ENCODE measurements around the gene HOXC13. TPM values are rescaled to one million over a fixed set of nuclear protein-coding genes. Genes with fewer than 3 reads are reported as not detected.

HOXC13 gene
- not detected for total RNA-seq
- polyA plus RNA-seq (2013, experiment 1 of 2): 0.07 TPM
- not detected for polyA plus RNA-seq (2013, experiment 2 of 2)
- long read RNA-seq, experiment 1: 0 reads
- long read RNA-seq, experiment 2: 0 reads
- long read RNA-seq, experiment 3: 0 reads
- long read RNA-seq, experiment 4: 0 reads

GRCh38 chr12:53938326-53939140 lies at the start of gene HOXC13:
Gene HOXC13, plus strand, starts transcription at chr12:53938831. Its CDS starts 76 bp downstream, at chr12:53938907.
- WGBS, 2 experiments (ENCODE audit: insufficient coverage in 1 of 2, insufficient read length in 1 of 2): 10 to 11% methylated on average over 16 to 56 of the region's 56 CpGs
- H3K4me3 Mint-ChIP-seq: no peak within 1 kb of the TSS
- peaks cover 100% of the 10 kb centered on the region for H3K27me3 ChIP-seq (ENCODE audit: control insufficient read depth, insufficient read depth, low read length, poor library complexity, severe bottlenecking)
- H3K27ac Mint-ChIP-seq: no peak within 1 kb of the TSS
- H3K4me1 Mint-ChIP-seq: peaks cover 5% of the 10 kb centered on the region
- no peak within 1 kb of the TSS for H3K9ac ChIP-seq (ENCODE audit: extremely low read depth, low read length, poor library complexity, severe bottlenecking)
- no peak for TF ChIP-seq CTCF (conservative IDR thresholded peaks at IDR 0.05)
- H3K36me3 Mint-ChIP-seq (ENCODE audit: low read depth): no peaks in the 10 kb centered on the region
- no peak within 1 kb of the TSS for H3K27ac ChIP-seq (ENCODE audit: low read depth, low read length)
- no peaks in the 10 kb centered on the region for H3K4me1 ChIP-seq (ENCODE audit: control insufficient read depth, insufficient read depth, low read length)
- no peaks in the 10 kb centered on the region for H3K36me3 ChIP-seq (ENCODE audit: control insufficient read depth, insufficient read depth, low read length)
- peaks cover 98% of the 10 kb centered on the region for H3K27me3 Mint-ChIP-seq (ENCODE audit: insufficient read depth)
- no peak within 1 kb of the TSS for H3K4me3 ChIP-seq (ENCODE audit: low read length)
- H3K9me3 ChIP-seq (ENCODE audit: control insufficient read depth, low read length): peaks cover 9% of the 10 kb centered on the region
- DNase-seq: peak; percentile 99
- H3K9me3 Mint-ChIP-seq: peaks cover 12% of the 10 kb centered on the region

- H3K36me3 ChIP-seq (ENCODE audit: control insufficient read depth, insufficient read depth, low read length): no peaks in the 10 kb centered on the region
- DNase-seq: no peak
- H3K4me1 Mint-ChIP-seq: no peaks in the 10 kb centered on the region
- TF ChIP-seq CTCF (conservative IDR thresholded peaks at IDR 0.05): no peak
- no peak overlapping the region for H3K4me3 Mint-ChIP-seq
- no peak overlapping the region for H3K4me3 ChIP-seq (ENCODE audit: low read length)
- no peak overlapping the region for H3K27ac ChIP-seq (ENCODE audit: low read depth, low read length)
- H3K27me3 ChIP-seq (ENCODE audit: control insufficient read depth, insufficient read depth, low read length, poor library complexity, severe bottlenecking): peaks cover 80% of the 10 kb centered on the region
- H3K9ac ChIP-seq (ENCODE audit: extremely low read depth, low read length, poor library complexity, severe bottlenecking): no peak overlapping the region
- H3K27me3 Mint-ChIP-seq (ENCODE audit: insufficient read depth): peaks cover 68% of the 10 kb centered on the region
- 90% methylated on average over 2 to 3 of the region's 3 CpGs for WGBS, 2 experiments (ENCODE audit: insufficient coverage in 1 of 2, insufficient read length in 1 of 2)
- H3K9me3 Mint-ChIP-seq: no peaks in the 10 kb centered on the region
- H3K27ac Mint-ChIP-seq: no peak overlapping the region
- H3K9me3 ChIP-seq (ENCODE audit: control insufficient read depth, low read length): no peaks in the 10 kb centered on the region
- no peaks in the 10 kb centered on the region for H3K36me3 Mint-ChIP-seq (ENCODE audit: low read depth)
- H3K4me1 ChIP-seq (ENCODE audit: control insufficient read depth, insufficient read depth, low read length): no peaks in the 10 kb centered on the region
Measured at GRCh38 chr12:53890081-53890480, 48.5 kb upstream of the HOXC13 start.

GRCh38 chr12:53892762-53893395 lies 45.8 kb upstream of the HOXC13 start:
- H3K9me3 Mint-ChIP-seq: no peaks in the 10 kb centered on the region
- no peak for DNase-seq
- no peak overlapping the region for H3K27ac ChIP-seq (ENCODE audit: low read depth, low read length)
- H3K36me3 Mint-ChIP-seq (ENCODE audit: low read depth): no peaks in the 10 kb centered on the region
- H3K9ac ChIP-seq (ENCODE audit: extremely low read depth, low read length, poor library complexity, severe bottlenecking): no peak overlapping the region
- H3K27me3 ChIP-seq (ENCODE audit: control insufficient read depth, insufficient read depth, low read length, poor library complexity, severe bottlenecking): peaks cover 78% of the 10 kb centered on the region
- no peaks in the 10 kb centered on the region for H3K9me3 ChIP-seq (ENCODE audit: control insufficient read depth, low read length)
- H3K27ac Mint-ChIP-seq: no peak overlapping the region
- no peaks in the 10 kb centered on the region for H3K4me1 ChIP-seq (ENCODE audit: control insufficient read depth, insufficient read depth, low read length)
- peaks cover 64% of the 10 kb centered on the region for H3K27me3 Mint-ChIP-seq (ENCODE audit: insufficient read depth)
- 95% methylated on average over 2 of the region's 3 CpGs; no CpG with 5 or more reads in 1 of the 2 experiments for WGBS, 2 experiments (ENCODE audit: insufficient coverage in 1 of 2, insufficient read length in 1 of 2)
- no peak overlapping the region for H3K4me3 ChIP-seq (ENCODE audit: low read length)
- H3K4me3 Mint-ChIP-seq: no peak overlapping the region
- no peaks in the 10 kb centered on the region for H3K4me1 Mint-ChIP-seq
- TF ChIP-seq CTCF (conservative IDR thresholded peaks at IDR 0.05): no peak
- no peaks in the 10 kb centered on the region for H3K36me3 ChIP-seq (ENCODE audit: control insufficient read depth, insufficient read depth, low read length)

Data from endodermal cell (in vitro differentiated cells).